ENCODE data around the gene IFNGR1.

DNA sequence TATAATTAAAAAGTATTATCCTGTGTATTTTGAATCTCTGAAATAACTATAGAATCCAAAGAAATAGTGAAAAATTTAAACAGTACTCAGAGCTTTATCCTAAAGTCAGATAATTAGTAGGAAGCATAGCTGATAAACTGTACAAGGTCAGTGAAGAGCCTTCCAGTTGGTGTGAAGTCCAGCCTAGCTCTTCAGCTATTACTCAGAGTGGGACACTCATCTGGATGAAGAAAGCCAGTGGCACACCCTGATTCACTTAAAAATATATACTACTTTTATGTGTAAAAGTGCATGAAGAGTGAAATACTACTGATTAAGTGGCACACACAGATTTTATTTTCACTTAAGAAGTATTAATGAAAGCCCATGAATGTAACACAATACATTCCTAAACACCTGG, 3.1 kb downstream of the IFNGR1 start:
- TF ChIP-seq, protein P1, sequence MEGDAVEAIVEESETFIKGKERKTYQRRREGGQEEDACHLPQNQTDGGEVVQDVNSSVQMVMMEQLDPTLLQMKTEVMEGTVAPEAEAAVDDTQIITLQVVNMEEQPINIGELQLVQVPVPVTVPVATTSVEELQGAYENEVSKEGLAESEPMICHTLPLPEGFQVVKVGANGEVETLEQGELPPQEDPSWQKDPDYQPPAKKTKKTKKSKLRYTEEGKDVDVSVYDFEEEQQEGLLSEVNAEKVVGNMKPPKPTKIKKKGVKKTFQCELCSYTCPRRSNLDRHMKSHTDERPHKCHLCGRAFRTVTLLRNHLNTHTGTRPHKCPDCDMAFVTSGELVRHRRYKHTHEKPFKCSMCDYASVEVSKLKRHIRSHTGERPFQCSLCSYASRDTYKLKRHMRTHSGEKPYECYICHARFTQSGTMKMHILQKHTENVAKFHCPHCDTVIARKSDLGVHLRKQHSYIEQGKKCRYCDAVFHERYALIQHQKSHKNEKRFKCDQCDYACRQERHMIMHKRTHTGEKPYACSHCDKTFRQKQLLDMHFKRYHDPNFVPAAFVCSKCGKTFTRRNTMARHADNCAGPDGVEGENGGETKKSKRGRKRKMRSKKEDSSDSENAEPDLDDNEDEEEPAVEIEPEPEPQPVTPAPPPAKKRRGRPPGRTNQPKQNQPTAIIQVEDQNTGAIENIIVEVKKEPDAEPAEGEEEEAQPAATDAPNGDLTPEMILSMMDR (IDR thresholded peaks at IDR 0.05): no peak
- no peak for TF ChIP-seq RARB (CRISPR knock-in tag; IDR thresholded peaks at IDR 0.05)
- TF ChIP-seq, protein P2, sequence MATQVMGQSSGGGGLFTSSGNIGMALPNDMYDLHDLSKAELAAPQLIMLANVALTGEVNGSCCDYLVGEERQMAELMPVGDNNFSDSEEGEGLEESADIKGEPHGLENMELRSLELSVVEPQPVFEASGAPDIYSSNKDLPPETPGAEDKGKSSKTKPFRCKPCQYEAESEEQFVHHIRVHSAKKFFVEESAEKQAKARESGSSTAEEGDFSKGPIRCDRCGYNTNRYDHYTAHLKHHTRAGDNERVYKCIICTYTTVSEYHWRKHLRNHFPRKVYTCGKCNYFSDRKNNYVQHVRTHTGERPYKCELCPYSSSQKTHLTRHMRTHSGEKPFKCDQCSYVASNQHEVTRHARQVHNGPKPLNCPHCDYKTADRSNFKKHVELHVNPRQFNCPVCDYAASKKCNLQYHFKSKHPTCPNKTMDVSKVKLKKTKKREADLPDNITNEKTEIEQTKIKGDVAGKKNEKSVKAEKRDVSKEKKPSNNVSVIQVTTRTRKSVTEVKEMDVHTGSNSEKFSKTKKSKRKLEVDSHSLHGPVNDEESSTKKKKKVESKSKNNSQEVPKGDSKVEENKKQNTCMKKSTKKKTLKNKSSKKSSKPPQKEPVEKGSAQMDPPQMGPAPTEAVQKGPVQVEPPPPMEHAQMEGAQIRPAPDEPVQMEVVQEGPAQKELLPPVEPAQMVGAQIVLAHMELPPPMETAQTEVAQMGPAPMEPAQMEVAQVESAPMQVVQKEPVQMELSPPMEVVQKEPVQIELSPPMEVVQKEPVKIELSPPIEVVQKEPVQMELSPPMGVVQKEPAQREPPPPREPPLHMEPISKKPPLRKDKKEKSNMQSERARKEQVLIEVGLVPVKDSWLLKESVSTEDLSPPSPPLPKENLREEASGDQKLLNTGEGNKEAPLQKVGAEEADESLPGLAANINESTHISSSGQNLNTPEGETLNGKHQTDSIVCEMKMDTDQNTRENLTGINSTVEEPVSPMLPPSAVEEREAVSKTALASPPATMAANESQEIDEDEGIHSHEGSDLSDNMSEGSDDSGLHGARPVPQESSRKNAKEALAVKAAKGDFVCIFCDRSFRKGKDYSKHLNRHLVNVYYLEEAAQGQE (IDR thresholded peaks at IDR 0.05): no peak
- TF ChIP-seq, protein P3, sequence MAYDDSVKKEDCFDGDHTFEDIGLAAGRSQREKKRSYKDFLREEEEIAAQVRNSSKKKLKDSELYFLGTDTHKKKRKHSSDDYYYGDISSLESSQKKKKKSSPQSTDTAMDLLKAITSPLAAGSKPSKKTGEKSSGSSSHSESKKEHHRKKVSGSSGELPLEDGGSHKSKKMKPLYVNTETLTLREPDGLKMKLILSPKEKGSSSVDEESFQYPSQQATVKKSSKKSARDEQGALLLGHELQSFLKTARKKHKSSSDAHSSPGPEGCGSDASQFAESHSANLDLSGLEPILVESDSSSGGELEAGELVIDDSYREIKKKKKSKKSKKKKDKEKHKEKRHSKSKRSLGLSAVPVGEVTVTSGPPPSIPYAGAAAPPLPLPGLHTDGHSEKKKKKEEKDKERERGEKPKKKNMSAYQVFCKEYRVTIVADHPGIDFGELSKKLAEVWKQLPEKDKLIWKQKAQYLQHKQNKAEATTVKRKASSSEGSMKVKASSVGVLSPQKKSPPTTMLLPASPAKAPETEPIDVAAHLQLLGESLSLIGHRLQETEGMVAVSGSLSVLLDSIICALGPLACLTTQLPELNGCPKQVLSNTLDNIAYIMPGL (CRISPR knock-in tag; IDR thresholded peaks at IDR 0.05; ENCODE audit: borderline replicate concordance): no peak
- no peak for TF ChIP-seq CEBPB (IDR thresholded peaks at IDR 0.05)
- no peak for TF ChIP-seq RAD21 (conservative IDR thresholded peaks at IDR 0.05 in 1 of 2, IDR thresholded peaks at IDR 0.05 in 1 of 2)
- TF ChIP-seq BHLHE40 (IDR thresholded peaks at IDR 0.05; ENCODE audit: low read depth, low read length): no peak
- TF ChIP-seq POLR2A (IDR thresholded peaks at IDR 0.05; ENCODE audit: low read length): no peak
- no peak for TF ChIP-seq HOXB5 (CRISPR knock-in tag; IDR thresholded peaks at IDR 0.05)
